Hepatocyte (in vitro differentiated cells): ENCODE data around the gene UBXN6.

Source experiments
- EZH2 ChIP-seq: fragments of 200-600 bp; sonication (generic); IDR thresholded peaks from 2 replicates; pipeline ENCODE4 v1.6.1; 2016; ENCODE audit warnings: antibody characterized with exemption, mild to moderate bottlenecking, borderline replicate concordance
- EZH2phosphoT487 ChIP-seq: fragments of 200-600 bp; sonication (generic); IDR thresholded peaks from one replicate; pipeline ENCODE4 v1.6.1; 2018; ENCODE audit warnings: antibody characterized with exemption, mild to moderate bottlenecking, low read depth, moderate library complexity; ENCODE audit not compliant: unreplicated experiment, severe bottlenecking
- TF ChIP-seq, protein P1 (sequence below): fragments of 200-600 bp; sonication (generic); IDR thresholded peaks from 2 replicates; pipeline ENCODE4 v1.5.1; 2016; ENCODE audit warnings: antibody characterized with exemption, mild to moderate bottlenecking; ENCODE audit not compliant: poor library complexity

- TF ChIP-seq, protein P1, sequence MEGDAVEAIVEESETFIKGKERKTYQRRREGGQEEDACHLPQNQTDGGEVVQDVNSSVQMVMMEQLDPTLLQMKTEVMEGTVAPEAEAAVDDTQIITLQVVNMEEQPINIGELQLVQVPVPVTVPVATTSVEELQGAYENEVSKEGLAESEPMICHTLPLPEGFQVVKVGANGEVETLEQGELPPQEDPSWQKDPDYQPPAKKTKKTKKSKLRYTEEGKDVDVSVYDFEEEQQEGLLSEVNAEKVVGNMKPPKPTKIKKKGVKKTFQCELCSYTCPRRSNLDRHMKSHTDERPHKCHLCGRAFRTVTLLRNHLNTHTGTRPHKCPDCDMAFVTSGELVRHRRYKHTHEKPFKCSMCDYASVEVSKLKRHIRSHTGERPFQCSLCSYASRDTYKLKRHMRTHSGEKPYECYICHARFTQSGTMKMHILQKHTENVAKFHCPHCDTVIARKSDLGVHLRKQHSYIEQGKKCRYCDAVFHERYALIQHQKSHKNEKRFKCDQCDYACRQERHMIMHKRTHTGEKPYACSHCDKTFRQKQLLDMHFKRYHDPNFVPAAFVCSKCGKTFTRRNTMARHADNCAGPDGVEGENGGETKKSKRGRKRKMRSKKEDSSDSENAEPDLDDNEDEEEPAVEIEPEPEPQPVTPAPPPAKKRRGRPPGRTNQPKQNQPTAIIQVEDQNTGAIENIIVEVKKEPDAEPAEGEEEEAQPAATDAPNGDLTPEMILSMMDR: no peak
- TF ChIP-seq EZH2 (no peak), EZH2phosphoT487 (no peak)
Observed at GRCh38 chr19:4443966-4444764, 13.4 kb downstream of the UBXN6 start.
